MM.1S (cell line): ENCODE data around the gene FN3KRP.
A peak's percentile ranks its signal among the peaks of the same experiment; 100 is the strongest.

Experiments used
- DNase-seq: peaks from one replicate; pipeline ENCODE4 v3.0.0-alpha.2; 2015
- H2AFZ ChIP-seq: fragments of 300-600 bp; sonication (generic); 2 replicates; pipeline ENCODE4 v1.6.0; 2016; ENCODE audit warnings: antibody characterized with exemption, low read length
- H3F3A ChIP-seq: fragments of 300-600 bp; sonication (generic); 2 replicates; pipeline ENCODE4 v1.6.1; 2016; ENCODE audit warnings: mild to moderate bottlenecking, antibody characterized with exemption, low read length, moderate library complexity, mixed read lengths; ENCODE audit not compliant: insufficient read depth
- H3K27ac ChIP-seq: fragments of 300-600 bp; sonication (generic); 2 replicates; pipeline ENCODE4 v1.5.1; 2016; ENCODE audit warnings: mild to moderate bottlenecking, low read length
- H3K27me3 ChIP-seq: fragments of 300-600 bp; sonication (generic); replicated peaks from 2 replicates; pipeline ENCODE4 v1.6.0; 2016; ENCODE audit warnings: low read length; ENCODE audit not compliant: insufficient read depth
- H3K36me3 ChIP-seq: fragments of 300-600 bp; sonication (generic); replicated peaks from 2 replicates; pipeline ENCODE4 v1.6.1; 2016; ENCODE audit warnings: mild to moderate bottlenecking, low read length, mixed read lengths; ENCODE audit not compliant: insufficient read depth
- H3K4me1 ChIP-seq: fragments of 300-600 bp; sonication (generic); 2 replicates; pipeline ENCODE4 v1.6.1; 2016; ENCODE audit warnings: low read length, mixed read lengths
- H3K4me2 ChIP-seq: fragments of 300-600 bp; sonication (generic); 2 replicates; pipeline ENCODE4 v1.6.0; 2016; ENCODE audit warnings: low read depth, low read length
- H3K4me3 ChIP-seq: fragments of 300-600 bp; sonication (generic); 2 replicates; pipeline ENCODE4 v1.5.1; 2016; ENCODE audit warnings: low read length, mixed read lengths
- H3K79me2 ChIP-seq: fragments of 300-600 bp; sonication (generic); 2 replicates; pipeline ENCODE4 v1.6.1; 2016; ENCODE audit warnings: mixed run types, low read length, mixed read lengths
- H3K9ac ChIP-seq: fragments of 300-600 bp; sonication (generic); 2 replicates; pipeline ENCODE4 v1.6.1; 2016; ENCODE audit warnings: low read length, mixed read lengths
- H3K9me2 ChIP-seq: fragments of 300-600 bp; sonication (generic); replicated peaks from 2 replicates; pipeline ENCODE4 v1.6.1; 2016; ENCODE audit warnings: mild to moderate bottlenecking, low read length, mixed read lengths; ENCODE audit not compliant: insufficient read depth
- H3K9me3 ChIP-seq: fragments of 300-600 bp; sonication (generic); replicated peaks from 2 replicates; pipeline ENCODE4 v1.6.1; 2016; ENCODE audit warnings: mild to moderate bottlenecking, low read length, mixed read lengths; ENCODE audit not compliant: insufficient read depth
- H4K20me1 ChIP-seq: fragments of 300-600 bp; sonication (generic); 2 replicates; pipeline ENCODE4 v1.6.1; 2016; ENCODE audit warnings: mild to moderate bottlenecking, low read length, moderate library complexity, mixed read lengths; ENCODE audit not compliant: insufficient read depth
- CTCF ChIP-seq: fragments of 300-600 bp; sonication (generic); IDR thresholded peaks from 2 replicates; pipeline ENCODE4 v1.5.1; 2016; ENCODE audit warnings: antibody characterized with exemption, low read length, mixed read lengths
- EZH2 ChIP-seq: fragments of 300-600 bp; sonication (generic); optimal IDR thresholded peaks from 2 replicates; pipeline ENCODE3; 2017; ENCODE audit warnings: low read depth, mild to moderate bottlenecking, antibody characterized with exemption, low read length, mixed read lengths
- EZH2phosphoT487 ChIP-seq: fragments of 300-600 bp; sonication (generic); IDR thresholded peaks from 2 replicates; pipeline ENCODE4 v1.6.1; 2018; ENCODE audit warnings: antibody characterized with exemption, low read length

FN3KRP gene

GRCh38 chr17:82753201-82753464, 36.6 kb downstream of the FN3KRP start:
- no peaks in the 10 kb centered on the region; the same call in 1 of the 2 replicates for H3K4me1 ChIP-seq
- no peaks in the 10 kb centered on the region for H3K27me3 ChIP-seq
- TF ChIP-seq EZH2phosphoT487 (no peak), EZH2 (no peak)
- H3K27ac ChIP-seq: no peak overlapping the region
- no peak overlapping the region for H2AFZ ChIP-seq
- no peaks in the 10 kb centered on the region for H3K36me3 ChIP-seq
- H3F3A ChIP-seq: peaks cover 6% of the 10 kb centered on the region; the same call in 1 of the 2 replicates
- H3K4me3 ChIP-seq: peak overlapping the region; percentile 97
- no peaks in the 10 kb centered on the region for H3K9me3 ChIP-seq
- H3K79me2 ChIP-seq: peaks cover 43% of the 10 kb centered on the region
- H3K9ac ChIP-seq: peak overlapping the region; percentile 62; the same call in 1 of the 2 replicates
- H4K20me1 ChIP-seq: no peaks in the 10 kb centered on the region
- no peak for DNase-seq
- peak overlapping the region; percentile 93 for H3K4me2 ChIP-seq
- no peaks in the 10 kb centered on the region for H3K9me2 ChIP-seq

DNA sequence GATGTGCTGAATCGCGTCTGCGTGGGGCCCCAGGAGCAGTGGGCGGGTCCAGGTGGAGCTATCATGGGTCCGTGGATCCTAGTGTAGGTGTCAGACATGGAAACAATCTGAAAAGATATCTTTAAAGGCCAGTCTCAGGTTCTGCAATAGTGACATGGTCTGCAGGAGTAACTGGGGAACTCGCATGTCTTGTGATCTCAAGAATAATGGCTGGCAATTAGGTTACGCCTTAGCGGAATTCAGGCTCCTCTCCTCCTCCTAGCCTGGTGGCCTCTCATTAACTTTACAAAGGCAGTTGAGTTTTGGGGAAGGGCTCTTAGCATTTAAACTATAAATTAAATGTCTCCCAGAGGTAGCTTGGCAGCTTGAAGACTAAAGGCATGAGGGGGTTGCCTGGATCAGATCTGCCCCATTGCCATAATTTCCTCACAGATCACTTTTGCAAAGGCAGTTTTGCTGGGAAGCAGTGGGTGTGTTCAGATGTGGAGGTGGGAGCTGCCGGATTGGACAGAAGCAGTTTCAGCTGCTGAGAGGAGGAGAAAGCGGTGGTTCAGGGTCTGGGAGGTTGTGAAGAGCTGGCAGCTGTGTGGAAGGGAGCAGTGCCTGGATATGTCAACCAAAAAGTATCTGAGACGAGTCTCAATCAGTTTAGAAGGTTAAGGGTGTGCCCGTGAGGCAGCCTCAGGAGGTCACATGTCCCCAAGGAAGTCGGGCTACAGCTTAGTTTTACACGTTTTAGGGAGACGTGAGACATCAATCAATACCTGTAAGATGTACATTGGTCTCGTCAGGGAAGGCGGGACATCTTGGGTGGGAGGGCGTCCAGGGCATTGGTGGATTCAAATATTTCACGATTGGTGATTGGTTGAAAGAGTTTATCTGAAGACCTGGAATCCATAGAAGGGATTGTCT, 38.0 kb downstream of the FN3KRP start:
- no peaks in the 10 kb centered on the region for H4K20me1 ChIP-seq
- no peak overlapping the region for H3K27ac ChIP-seq
- no peak for DNase-seq

DNA sequence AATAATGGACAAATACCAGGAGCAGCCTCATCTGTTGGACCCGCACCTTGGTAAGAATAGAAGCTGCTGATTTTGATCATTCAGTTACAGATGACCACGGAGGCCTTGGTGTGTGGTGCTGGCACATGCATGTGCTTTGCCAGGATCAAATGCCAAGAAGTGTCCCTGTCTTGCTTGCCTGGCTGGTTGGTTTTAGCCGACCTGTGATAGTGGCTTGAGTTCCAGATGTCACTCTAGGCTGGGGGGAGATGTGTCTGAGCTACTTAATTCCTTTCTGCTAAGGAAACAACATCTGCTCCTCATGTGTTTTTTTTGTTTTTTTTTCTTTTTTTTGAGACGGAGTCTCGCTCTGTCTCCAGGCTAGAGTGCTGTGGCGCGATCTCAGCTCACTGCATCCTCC, 39.7 kb downstream of the FN3KRP start:
- no peaks in the 10 kb centered on the region for H4K20me1 ChIP-seq
- H3K9me3 ChIP-seq: no peaks in the 10 kb centered on the region
- no peak overlapping the region for H2AFZ ChIP-seq
- H3K79me2 ChIP-seq: peaks cover 48% of the 10 kb centered on the region
- H3K9me2 ChIP-seq: no peaks in the 10 kb centered on the region
- no peak overlapping the region for H3K4me2 ChIP-seq
- H3F3A ChIP-seq: no peaks in the 10 kb centered on the region
- no peaks in the 10 kb centered on the region for H3K36me3 ChIP-seq
- H3K9ac ChIP-seq: no peak overlapping the region
- no peak for DNase-seq
- H3K27me3 ChIP-seq: no peaks in the 10 kb centered on the region
- no peak overlapping the region for H3K27ac ChIP-seq
- TF ChIP-seq CTCF (no peak), EZH2phosphoT487 (no peak), EZH2 (no peak)
- H3K4me3 ChIP-seq: no peak overlapping the region
- no peaks in the 10 kb centered on the region; the same call in 1 of the 2 replicates for H3K4me1 ChIP-seq

More for the DNA sequence above, 38.0 kb downstream of the FN3KRP start:
- Histone ChIP-seq H2AFZ (no peak overlapping the region), H3K4me1 (no peaks in the 10 kb centered on the region; the same call in 1 of the 2 replicates), H3K9me3 (no peaks in the 10 kb centered on the region), H3K4me2 (no peak overlapping the region), H3K36me3 (no peaks in the 10 kb centered on the region), H3K9ac (no peak overlapping the region), H3F3A (peaks cover 6% of the 10 kb centered on the region; the same call in 1 of the 2 replicates), H3K27me3 (no peaks in the 10 kb centered on the region), H3K79me2 (peaks cover 45% of the 10 kb centered on the region), H3K9me2 (no peaks in the 10 kb centered on the region), H3K4me3 (no peak overlapping the region)
- TF ChIP-seq EZH2 (no peak), EZH2phosphoT487 (no peak), CTCF (no peak)

DNA sequence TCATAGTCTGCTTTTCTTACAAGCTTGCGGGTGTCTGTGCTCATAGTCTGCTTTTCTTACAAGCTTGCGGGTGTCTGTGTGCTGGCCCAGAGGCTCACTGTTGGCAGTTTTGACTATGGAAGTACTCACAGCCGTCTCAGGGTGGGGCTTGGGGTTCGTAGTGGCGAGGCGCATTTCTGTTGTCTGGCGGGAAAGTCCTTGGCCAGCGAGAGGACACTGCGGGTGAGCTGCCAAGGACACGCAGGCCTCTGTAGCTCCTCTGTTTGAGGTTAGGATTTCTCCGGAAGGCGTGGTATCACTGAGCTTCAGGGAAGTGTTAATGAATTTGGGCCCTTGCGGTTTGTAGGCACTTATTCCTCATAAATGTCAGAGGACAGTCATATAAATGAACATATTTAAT, 48.9 kb downstream of the FN3KRP start:
- Histone ChIP-seq H3K9ac (no peak overlapping the region), H2AFZ (no peak overlapping the region), H3F3A (no peaks in the 10 kb centered on the region), H3K79me2 (peaks cover 12% of the 10 kb centered on the region; the same call in 1 of the 2 replicates), H3K36me3 (peaks cover 5% of the 10 kb centered on the region; the same call in 1 of the 2 replicates), H3K9me2 (no peaks in the 10 kb centered on the region), H4K20me1 (no peaks in the 10 kb centered on the region), H3K4me1 (no peaks in the 10 kb centered on the region), H3K27ac (no peak overlapping the region), H3K4me2 (no peak overlapping the region), H3K27me3 (no peaks in the 10 kb centered on the region), H3K4me3 (no peak overlapping the region), H3K9me3 (no peaks in the 10 kb centered on the region)
- TF ChIP-seq EZH2 (no peak), CTCF (no peak), EZH2phosphoT487 (no peak)
- no peak for DNase-seq
